ENCODE measurements around the gene SLCO2A1.

The SLCO2A1 gene

DNA sequence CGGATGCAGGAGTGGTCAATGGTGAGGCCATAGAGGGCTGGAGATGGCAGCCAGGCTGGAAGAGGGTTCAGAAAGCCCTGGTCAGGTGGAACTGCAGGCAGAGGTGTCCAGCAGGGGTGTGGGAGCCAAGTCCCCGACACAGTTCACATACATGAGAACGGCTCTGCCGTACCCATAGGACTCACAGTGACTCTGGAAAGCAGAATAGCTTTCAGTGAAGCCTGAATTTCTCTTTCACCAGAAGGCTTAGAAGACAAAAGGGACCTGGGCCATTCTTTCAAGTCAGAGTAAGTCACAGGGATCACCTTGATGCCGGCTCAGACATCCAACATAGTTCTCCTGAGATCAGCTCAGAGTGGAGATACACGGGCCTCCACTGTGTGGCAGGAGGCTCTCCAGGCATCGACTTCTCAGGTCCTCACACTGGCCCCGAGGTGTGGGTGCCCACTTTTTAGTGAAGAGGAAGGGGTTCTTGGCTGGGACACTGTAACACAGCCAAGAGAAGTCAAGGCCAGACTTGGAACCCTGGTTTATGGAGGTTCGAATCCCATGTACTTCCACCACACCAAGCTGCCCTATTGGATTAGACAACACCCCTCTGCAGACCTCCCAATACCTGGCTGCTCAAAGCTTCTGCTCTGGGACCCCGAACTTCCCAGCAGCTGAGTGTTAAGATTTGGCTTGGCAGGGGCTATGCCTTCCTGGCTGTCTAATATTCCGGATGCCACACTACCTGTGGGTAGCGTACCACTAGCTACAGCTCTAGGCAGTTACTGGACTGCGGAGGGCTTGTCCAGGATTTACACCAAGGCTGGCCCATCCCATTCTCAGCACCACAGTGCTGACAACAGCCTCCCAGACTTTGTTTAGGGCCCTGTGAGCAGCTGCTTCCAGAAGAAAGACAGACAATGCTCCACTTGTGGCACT lies 93.6 kb downstream of the SLCO2A1 start:
- TF ChIP-seq, protein P1, sequence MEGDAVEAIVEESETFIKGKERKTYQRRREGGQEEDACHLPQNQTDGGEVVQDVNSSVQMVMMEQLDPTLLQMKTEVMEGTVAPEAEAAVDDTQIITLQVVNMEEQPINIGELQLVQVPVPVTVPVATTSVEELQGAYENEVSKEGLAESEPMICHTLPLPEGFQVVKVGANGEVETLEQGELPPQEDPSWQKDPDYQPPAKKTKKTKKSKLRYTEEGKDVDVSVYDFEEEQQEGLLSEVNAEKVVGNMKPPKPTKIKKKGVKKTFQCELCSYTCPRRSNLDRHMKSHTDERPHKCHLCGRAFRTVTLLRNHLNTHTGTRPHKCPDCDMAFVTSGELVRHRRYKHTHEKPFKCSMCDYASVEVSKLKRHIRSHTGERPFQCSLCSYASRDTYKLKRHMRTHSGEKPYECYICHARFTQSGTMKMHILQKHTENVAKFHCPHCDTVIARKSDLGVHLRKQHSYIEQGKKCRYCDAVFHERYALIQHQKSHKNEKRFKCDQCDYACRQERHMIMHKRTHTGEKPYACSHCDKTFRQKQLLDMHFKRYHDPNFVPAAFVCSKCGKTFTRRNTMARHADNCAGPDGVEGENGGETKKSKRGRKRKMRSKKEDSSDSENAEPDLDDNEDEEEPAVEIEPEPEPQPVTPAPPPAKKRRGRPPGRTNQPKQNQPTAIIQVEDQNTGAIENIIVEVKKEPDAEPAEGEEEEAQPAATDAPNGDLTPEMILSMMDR (IDR thresholded peaks at IDR 0.05; ENCODE audit: low read length, missing control alignments): no peak
- no peak overlapping the region for H3K4me3 ChIP-seq (replicated peaks; ENCODE audit: low read depth, low read length)
- no peak for DNase-seq (ENCODE audit: low read depth)

DNA sequence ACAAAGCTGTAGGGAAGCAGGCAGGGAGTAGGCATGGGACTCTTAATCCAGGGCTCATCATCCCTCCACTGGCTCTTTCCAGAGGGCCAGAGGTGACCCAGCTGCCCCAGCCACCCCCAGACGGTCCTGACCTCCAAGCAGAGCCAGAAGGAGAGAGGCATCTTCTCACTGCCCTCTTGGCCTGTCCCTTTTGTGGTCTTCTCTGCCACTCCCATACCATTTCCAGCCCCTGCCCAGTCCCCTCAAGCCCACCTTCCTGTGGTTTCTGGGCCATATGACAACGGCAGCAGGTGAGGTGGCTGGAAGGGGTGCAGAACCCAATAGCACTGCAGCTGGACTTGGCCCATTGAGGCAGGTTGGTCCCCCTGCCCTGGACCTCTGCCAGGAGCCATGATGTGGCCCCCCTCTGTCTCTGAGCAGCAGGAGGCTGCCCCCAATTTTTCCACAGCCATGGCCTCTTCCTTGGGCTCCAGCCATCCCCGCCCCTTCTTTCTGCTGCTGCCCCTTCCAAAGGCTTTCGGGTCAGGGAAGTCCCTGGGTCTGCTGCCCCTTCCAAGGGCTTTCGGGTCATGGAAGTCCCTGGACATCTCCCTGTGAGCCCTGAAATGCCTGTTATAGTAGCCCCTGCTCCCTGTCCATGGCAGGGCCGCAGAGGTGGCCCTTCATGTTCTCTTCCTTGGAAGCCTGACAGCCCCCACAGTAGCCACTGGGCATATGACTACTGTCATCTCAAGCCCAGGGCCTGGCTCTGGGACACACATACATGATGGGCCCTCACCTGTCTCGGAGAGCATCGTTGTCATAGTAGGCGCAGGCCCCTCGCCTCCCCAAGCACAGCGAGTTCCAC lies 94.5 kb downstream of the SLCO2A1 start:
- TF ChIP-seq, protein P1 (IDR thresholded peaks at IDR 0.05; ENCODE audit: low read length, missing control alignments): no peak
- no peak overlapping the region for H3K4me3 ChIP-seq (replicated peaks; ENCODE audit: low read depth, low read length)
- no peak for DNase-seq (ENCODE audit: low read depth)

DNA sequence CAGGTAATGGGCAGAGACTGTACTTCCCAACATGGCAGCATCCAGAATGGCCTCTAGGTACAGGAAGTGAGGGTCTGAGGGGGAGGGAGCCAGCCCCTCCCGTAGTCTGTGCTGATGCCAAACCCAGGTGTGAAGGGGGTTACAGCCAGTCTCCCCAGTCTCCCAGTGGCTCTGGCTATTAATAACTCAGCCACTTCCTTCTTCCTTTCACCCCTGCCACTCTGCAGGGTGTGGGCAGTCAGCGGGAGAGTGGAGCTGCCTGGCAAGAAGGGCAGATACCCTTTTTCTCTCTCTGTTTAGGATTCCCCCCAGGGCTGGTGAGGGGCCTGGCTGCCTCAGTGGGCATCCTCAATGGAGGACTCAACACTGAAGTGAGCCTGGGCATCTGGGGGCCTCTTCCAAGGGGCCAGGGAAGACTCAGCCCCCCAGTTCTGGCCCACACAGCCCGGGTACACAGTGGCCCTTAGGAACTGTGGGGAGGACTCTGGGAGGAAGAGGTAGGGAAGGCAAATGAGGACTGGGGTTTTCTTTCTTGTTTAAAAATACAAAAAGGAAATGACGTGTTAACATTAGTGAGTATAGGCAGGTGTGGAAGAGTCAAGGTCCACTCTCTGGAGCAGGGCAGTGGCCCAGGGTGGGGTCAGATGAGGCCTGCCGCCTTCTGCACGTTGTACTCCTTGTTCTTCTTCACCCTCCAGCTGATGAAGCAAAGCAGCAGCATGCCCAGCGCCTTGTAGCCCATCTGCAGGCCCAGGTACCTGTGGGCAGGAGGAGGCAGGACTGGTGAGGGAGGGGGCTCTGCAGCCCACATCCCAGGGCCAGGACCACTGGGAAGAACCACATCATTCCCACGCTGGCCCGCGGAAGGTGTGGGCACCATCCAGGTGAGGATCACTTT lies 95.4 kb downstream of the SLCO2A1 start:
- TF ChIP-seq, protein P1 (IDR thresholded peaks at IDR 0.05; ENCODE audit: low read length, missing control alignments): no peak
- DNase-seq (ENCODE audit: low read depth): no peak
- no peak overlapping the region for H3K4me3 ChIP-seq (replicated peaks; ENCODE audit: low read depth, low read length)

DNA sequence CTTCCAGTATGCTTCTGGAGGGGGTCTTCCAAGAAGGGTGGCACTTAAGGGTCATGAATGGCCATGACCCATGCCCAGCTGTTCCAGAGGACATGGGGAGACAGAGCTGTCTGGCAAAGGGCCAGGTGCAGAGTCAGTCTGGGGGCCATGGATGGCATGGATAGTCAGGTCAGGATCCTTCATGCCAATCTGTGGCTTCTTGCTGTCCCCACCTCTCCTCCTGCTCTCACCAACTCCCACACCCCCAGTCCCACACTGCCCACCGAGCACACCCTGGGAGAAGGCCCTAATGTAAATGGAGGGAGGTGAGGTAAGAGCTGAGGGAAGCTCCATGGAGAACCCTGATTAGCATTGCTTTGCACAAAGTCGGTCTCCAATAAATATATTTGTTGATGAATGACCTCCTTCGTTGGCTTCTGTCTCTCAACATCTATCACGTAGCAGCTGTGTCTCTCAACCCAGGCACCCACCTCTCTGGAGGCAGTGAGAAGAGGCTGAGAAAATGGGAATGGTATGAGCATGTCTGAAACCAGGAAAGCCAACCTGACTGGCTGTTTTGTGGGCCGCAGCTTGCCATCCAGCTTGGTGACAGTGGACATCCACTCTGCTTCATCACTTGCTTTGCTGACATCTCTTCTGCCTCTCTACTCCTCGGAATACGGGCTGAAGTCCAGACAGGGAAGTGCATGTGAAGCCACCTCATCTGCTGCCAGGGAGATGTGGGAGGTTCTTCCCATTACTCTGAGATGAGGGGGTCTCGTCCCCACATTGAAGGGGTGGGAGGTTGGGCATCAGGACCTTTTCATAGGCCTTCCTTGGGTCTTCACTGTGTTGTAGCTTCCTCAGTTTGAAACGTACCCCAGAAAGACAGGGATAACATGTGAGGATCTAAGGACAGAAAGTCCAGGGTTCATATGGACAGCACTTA lies 96.4 kb downstream of the SLCO2A1 start:
- TF ChIP-seq, protein P1 (IDR thresholded peaks at IDR 0.05; ENCODE audit: low read length, missing control alignments): no peak
- H3K4me3 ChIP-seq (replicated peaks; ENCODE audit: low read depth, low read length): no peak overlapping the region
- no peak for DNase-seq (ENCODE audit: low read depth)

DNA sequence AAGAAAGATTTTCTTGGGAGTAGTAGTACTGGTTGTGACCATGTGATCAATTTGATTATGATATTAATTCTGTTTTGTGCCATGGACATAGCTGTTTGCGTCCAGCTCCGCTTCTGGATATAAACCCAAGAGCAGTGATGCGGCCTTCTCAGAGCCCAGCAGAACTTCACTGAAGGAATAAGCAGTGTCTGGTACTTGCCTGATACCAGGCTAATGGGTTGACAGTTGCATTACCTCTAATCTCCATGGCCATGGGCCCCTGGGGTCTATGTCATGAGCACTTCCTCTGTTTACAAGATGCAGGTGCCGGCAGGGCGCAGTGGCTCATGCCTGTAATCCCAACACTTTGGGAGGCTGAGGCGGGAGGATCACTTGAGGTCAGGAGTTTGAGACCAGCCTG lies 97.7 kb downstream of the SLCO2A1 start:
- H3K4me3 ChIP-seq (replicated peaks; ENCODE audit: low read depth, low read length): no peak overlapping the region
- TF ChIP-seq, protein P1 (IDR thresholded peaks at IDR 0.05; ENCODE audit: low read length, missing control alignments): no peak
- no peak for DNase-seq (ENCODE audit: low read depth)

Data from fibroblast of pulmonary artery (primary cell).